ENCODE data around the gene CCNK. TPM values are rescaled to one million over a fixed set of nuclear protein-coding genes. Genes with fewer than 3 reads are reported as not detected.

The CCNK gene
- total and polyA plus RNA-seq, 2 of the 13 experiments (the other 11 are each of a cell fraction or from before 2014, with no cell fraction given) = 4.9 to 9.7 TPM

DNA sequence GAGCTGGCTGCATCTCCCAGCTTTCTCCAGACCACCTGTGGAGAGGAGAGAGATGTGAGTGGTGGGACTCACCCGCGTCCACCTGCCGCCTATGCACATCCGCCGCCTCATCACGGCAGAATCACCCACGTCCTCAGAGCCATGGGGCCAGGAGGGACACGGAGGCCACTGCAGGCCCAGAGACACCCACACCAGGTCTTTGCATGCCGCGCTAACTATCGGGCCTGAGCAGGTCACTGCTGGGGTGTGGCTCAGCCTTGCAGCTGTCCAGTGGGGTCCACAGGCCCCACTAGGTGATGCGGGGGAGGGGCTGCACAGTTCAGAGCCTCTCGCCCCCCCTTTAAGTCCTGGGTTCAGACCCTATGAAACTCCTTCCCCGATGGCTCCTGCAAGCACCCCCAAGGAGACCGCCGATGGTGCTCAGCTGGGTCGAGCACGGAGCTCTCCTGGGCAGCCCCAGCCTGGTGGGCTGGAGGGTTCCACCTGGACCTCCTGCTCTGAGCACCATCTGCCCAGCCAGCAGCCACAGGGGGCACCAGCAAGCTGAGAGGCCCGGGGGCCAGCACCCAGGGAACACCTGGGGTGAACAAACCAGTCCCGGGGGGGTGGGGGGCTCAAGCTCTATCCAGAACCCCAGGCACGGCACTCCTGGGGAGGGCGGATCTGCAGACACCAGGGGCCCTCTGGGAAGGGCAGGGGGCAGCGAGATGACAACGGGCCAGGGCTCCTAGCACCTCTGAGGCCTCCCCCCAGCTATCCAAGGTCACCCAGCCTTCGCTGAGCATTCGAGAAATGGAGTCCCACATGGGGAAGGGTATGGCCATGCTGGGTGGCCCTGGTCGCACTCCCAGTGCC, 34.3 kb downstream of the CCNK start:
- H3K27me3 ChIP-seq (ENCODE audit: control insufficient read depth in 1 of 2, insufficient read depth in 2 of 2, low read length in 2 of 2) = no peaks in the 10 kb centered on the region
- no peak overlapping the region for H3K4me3 ChIP-seq (replicated peaks in 1 of 3; ENCODE audit: insufficient read depth in 1 of 3, low read depth in 2 of 3, low read length in 3 of 3)
- peaks cover 18 to 46% of the 10 kb centered on the region in 2 experiments; a peak in 4 of 5 replicates for H3K36me3 ChIP-seq (replicated peaks in 1 of 2; ENCODE audit: control insufficient read depth in 1 of 2, insufficient read depth in 2 of 2, low read length in 2 of 2)
- intact Hi-C loops (cut with micrococcal nuclease; ENCODE audit: unreplicated experiment) = no loop called here
- ChIA-PET CTCF (ENCODE audit: low intra/inter-chr PET ratio, low total read pairs) (interaction anchor here (1.2 kb wide), 1 partner anchor 113 kb away, joined by 4 read pairs; no protein-coding TSS in a partner anchor), POLR2A (no interaction called here)
- WGBS (ENCODE audit: low lambda C conversion rate) = 100% methylated on average over 8 of the region's 27 CpGs
- H3K9ac ChIP-seq (ENCODE audit: insufficient read depth, low read depth, low read length) = no peak overlapping the region
- ATAC-seq = no peak
- H2AFZ ChIP-seq (ENCODE audit: low read length) = no peak overlapping the region
- FAIRE-seq = no peak
- H4K20me1 ChIP-seq (ENCODE audit: insufficient read depth, low read length) = peaks cover 31% of the 10 kb centered on the region; the same call in 1 of the 2 replicates
- H3K79me2 ChIP-seq (ENCODE audit: insufficient read depth, low read length) = no peaks in the 10 kb centered on the region
- no peak for DNase-seq (ENCODE audit: low spot score)
- H3K4me1 ChIP-seq (ENCODE audit: insufficient read depth, low read length) = no peaks in the 10 kb centered on the region
- in situ Hi-C loops (cut with HindIII; ENCODE audit: extremely low pct_ligation_motif_present, low pct_unique_long_range_greater_than_20kb) = no loop called here
- no peaks in the 10 kb centered on the region for H3K9me3 ChIP-seq (ENCODE audit: low read length)
- no TSS peak for BruUV-seq (replicated peaks)
- H3K4me2 ChIP-seq (ENCODE audit: low read depth, low read length) = no peak overlapping the region
- H3K27ac ChIP-seq (ENCODE audit: extremely low read length, insufficient read depth, low read length) = no peak overlapping the region
- TF ChIP-seq MED13 (CRISPR knock-in tag; IDR thresholded peaks at IDR 0.05) = no peak
- TF ChIP-seq PTBP1 (IDR thresholded peaks at IDR 0.05; ENCODE audit: low read depth, low read length, poor library complexity, severe bottlenecking) = no peak
- no peak for TF ChIP-seq ZNF713 (CRISPR knock-in tag; IDR thresholded peaks at IDR 0.05)
- no peak for TF ChIP-seq KAT8 (CRISPR knock-in tag; IDR thresholded peaks at IDR 0.05)
- no peak for TF ChIP-seq FOXM1 (CRISPR knock-in tag; IDR thresholded peaks at IDR 0.05)
- TF ChIP-seq NFYB (CRISPR knock-in tag; IDR thresholded peaks at IDR 0.05) = no peak
- peak; percentile 13 for TF ChIP-seq AGO2 (optimal IDR thresholded peaks at IDR 0.05; ENCODE audit: low read depth, low read length)
- TF ChIP-seq SP5 (CRISPR knock-in tag; IDR thresholded peaks at IDR 0.05; ENCODE audit: borderline replicate concordance, low read depth) = no peak
- TF ChIP-seq, protein P1, sequence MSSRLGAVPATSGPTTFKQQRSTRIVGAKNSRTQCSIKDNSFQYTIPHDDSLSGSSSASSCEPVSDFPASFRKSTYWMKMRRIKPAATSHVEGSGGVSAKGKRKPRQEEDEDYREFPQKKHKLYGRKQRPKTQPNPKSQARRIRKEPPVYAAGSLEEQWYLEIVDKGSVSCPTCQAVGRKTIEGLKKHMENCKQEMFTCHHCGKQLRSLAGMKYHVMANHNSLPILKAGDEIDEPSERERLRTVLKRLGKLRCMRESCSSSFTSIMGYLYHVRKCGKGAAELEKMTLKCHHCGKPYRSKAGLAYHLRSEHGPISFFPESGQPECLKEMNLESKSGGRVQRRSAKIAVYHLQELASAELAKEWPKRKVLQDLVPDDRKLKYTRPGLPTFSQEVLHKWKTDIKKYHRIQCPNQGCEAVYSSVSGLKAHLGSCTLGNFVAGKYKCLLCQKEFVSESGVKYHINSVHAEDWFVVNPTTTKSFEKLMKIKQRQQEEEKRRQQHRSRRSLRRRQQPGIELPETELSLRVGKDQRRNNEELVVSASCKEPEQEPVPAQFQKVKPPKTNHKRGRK (CRISPR knock-in tag; IDR thresholded peaks at IDR 0.05) = no peak
- TF ChIP-seq, protein P2, sequence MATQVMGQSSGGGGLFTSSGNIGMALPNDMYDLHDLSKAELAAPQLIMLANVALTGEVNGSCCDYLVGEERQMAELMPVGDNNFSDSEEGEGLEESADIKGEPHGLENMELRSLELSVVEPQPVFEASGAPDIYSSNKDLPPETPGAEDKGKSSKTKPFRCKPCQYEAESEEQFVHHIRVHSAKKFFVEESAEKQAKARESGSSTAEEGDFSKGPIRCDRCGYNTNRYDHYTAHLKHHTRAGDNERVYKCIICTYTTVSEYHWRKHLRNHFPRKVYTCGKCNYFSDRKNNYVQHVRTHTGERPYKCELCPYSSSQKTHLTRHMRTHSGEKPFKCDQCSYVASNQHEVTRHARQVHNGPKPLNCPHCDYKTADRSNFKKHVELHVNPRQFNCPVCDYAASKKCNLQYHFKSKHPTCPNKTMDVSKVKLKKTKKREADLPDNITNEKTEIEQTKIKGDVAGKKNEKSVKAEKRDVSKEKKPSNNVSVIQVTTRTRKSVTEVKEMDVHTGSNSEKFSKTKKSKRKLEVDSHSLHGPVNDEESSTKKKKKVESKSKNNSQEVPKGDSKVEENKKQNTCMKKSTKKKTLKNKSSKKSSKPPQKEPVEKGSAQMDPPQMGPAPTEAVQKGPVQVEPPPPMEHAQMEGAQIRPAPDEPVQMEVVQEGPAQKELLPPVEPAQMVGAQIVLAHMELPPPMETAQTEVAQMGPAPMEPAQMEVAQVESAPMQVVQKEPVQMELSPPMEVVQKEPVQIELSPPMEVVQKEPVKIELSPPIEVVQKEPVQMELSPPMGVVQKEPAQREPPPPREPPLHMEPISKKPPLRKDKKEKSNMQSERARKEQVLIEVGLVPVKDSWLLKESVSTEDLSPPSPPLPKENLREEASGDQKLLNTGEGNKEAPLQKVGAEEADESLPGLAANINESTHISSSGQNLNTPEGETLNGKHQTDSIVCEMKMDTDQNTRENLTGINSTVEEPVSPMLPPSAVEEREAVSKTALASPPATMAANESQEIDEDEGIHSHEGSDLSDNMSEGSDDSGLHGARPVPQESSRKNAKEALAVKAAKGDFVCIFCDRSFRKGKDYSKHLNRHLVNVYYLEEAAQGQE (IDR thresholded peaks at IDR 0.05; ENCODE audit: borderline replicate concordance in 1 of 2, low read depth in 1 of 2, low read length in 2 of 2) = no peak
- no peak for TF ChIP-seq ZNF570 (CRISPR knock-in tag; IDR thresholded peaks at IDR 0.05; ENCODE audit: borderline replicate concordance)
- TF ChIP-seq, protein P3, sequence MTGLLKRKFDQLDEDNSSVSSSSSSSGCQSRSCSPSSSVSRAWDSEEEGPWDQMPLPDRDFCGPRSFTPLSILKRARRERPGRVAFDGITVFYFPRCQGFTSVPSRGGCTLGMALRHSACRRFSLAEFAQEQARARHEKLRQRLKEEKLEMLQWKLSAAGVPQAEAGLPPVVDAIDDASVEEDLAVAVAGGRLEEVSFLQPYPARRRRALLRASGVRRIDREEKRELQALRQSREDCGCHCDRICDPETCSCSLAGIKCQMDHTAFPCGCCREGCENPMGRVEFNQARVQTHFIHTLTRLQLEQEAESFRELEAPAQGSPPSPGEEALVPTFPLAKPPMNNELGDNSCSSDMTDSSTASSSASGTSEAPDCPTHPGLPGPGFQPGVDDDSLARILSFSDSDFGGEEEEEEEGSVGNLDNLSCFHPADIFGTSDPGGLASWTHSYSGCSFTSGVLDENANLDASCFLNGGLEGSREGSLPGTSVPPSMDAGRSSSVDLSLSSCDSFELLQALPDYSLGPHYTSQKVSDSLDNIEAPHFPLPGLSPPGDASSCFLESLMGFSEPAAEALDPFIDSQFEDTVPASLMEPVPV (CRISPR knock-in tag; IDR thresholded peaks at IDR 0.05) = no peak
- TF ChIP-seq, protein P4, sequence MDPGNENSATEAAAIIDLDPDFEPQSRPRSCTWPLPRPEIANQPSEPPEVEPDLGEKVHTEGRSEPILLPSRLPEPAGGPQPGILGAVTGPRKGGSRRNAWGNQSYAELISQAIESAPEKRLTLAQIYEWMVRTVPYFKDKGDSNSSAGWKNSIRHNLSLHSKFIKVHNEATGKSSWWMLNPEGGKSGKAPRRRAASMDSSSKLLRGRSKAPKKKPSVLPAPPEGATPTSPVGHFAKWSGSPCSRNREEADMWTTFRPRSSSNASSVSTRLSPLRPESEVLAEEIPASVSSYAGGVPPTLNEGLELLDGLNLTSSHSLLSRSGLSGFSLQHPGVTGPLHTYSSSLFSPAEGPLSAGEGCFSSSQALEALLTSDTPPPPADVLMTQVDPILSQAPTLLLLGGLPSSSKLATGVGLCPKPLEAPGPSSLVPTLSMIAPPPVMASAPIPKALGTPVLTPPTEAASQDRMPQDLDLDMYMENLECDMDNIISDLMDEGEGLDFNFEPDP (CRISPR knock-in tag; conservative IDR thresholded peaks at IDR 0.05) = 0 out of 2 replicates have a peak, but pooled peaks have one; percentile 56

All from HepG2 (cell line).